ENCODE results near the gene ZNF384.
"Not testable (repeated sequence)": the region's sequence is repeated elsewhere in the genome, so short reads cannot be mapped to it uniquely, and the experiment has no call there.

ZNF384 gene

GRCh38 chr12:6688999-6689882 is at the start of gene ZNF384:
Gene ZNF384 (minus strand): TSS chr12:6689375. CDS start chr12:6679520, 9,855 bp downstream.
- peak; percentile 98 for DNase-seq

- DNase-seq: no peak
Observed at GRCh38 chr12:6736754-6737153, 47.6 kb upstream of the ZNF384 start.

GRCh38 chr12:6735448-6736191 is 46.4 kb upstream of the ZNF384 start:
- DNase-seq: peak; percentile 43

- no peak for DNase-seq
Observed at GRCh38 chr12:6734506-6735387, 45.6 kb upstream of the ZNF384 start.

DNA sequence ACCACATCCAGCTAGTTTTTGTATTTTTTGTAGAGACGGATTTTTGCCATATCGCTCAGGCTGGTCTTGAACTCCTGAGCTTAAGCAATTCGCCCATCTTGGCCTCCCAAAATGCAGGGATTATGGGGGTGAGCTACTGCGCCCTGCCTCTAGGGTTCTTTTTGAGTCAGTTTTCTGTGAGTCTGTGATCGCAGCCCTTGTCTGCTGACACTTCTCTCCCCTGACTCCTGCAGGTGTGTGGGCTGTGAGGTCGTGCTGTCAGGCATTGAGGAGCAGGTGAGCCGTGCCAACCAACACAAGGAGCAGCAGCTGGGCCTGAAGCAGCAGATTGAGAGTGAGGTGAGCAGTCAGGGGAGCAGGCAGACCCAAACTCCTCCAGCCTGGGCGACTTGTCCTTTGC is 41.0 kb upstream of the ZNF384 start:
- DNase-seq: no peak

DNA sequence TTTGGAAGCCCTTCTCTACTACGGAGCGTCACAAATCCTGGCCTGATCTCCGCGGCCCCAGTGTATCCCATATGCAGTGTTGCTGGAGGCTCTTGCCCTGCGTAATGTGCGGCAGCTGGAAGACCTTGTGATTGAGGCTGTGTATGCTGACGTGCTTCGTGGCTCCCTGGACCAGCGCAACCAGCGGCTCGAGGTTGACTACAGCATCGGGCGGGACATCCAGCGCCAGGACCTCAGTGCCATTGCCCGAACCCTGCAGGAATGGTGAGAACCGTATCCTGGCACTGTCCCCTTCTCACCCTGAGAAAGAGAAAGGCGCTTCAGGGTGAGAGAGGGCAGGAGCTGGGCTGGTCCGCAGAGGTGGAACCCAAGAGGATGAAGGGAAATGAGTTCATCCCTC is 40.0 kb upstream of the ZNF384 start:
- no peak for DNase-seq

DNA sequence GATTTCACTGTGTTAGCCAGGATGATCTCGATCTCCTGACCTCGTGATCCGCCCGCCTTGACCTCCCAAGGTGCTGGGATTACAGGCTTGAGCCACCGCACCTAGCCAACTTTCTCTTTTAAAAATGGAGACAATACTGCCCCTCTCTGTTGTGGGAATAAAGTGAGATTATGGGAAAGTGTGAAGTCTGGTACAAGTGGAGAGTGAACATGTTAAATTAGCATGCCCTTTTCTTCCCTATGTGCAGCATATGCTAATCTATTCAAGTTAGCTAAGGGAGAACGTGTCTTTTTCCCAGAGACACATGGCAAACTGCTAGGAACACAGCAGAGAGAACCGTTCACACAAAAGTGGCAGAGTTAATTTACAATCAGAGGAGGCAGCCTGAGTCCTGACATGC is 36.2 kb upstream of the ZNF384 start:
- DNase-seq: no peak

GRCh38 chr12:6724409-6724797 is 35.2 kb upstream of the ZNF384 start:
- peak; percentile 49 for DNase-seq

DNA sequence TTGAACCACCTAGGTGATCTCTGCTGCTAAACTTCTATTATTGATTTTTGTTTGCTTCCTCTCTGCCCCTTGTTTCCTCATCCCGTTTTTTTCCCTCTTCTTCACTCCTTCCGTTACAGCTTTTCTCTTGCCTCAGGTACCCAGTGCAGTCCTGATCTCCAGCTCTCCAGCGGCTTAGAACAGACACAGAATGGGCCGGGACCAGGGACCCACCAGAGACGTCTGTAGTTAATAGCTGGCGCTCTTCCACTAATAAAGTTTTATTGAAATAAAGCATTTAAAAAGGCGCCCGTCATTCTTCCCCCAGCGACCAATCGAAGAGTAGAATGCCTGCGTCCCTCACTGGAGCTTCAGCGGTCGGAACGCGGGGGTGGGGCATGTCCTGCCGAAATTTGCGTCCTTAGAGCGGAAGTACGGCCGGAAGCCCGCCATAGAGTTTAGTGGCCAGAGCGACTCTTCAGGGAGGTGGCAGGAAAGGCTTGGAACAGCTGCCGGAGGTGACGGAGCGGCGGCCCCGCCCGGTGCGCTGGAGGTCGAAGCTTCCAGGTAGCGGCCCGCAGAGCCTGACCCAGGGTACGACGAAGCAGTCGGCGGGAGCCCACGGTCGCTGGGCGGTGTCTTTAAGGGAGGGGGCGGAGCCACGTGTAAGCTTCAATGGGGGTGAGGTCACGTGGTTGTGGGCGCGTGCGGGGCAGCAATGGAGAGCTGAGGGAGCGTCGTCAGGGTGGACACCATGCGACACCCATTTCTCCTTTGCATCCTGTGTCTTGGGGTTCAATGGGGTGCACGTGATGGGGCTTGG is 34.6 kb upstream of the ZNF384 start, which contains the start of gene COPS7A:
COPS7A (plus strand) TSS at position 440 of the 802 bp plus-strand sequence. CDS start 611 bp downstream, outside the sequence.
- DNase-seq: peak; percentile 99

GRCh38 chr12:6722863-6723262 is 33.7 kb upstream of the ZNF384 start:
- DNase-seq: no peak

GRCh38 chr12:6716874-6717437 is 27.8 kb upstream of the ZNF384 start:
- no peak for DNase-seq

DNA sequence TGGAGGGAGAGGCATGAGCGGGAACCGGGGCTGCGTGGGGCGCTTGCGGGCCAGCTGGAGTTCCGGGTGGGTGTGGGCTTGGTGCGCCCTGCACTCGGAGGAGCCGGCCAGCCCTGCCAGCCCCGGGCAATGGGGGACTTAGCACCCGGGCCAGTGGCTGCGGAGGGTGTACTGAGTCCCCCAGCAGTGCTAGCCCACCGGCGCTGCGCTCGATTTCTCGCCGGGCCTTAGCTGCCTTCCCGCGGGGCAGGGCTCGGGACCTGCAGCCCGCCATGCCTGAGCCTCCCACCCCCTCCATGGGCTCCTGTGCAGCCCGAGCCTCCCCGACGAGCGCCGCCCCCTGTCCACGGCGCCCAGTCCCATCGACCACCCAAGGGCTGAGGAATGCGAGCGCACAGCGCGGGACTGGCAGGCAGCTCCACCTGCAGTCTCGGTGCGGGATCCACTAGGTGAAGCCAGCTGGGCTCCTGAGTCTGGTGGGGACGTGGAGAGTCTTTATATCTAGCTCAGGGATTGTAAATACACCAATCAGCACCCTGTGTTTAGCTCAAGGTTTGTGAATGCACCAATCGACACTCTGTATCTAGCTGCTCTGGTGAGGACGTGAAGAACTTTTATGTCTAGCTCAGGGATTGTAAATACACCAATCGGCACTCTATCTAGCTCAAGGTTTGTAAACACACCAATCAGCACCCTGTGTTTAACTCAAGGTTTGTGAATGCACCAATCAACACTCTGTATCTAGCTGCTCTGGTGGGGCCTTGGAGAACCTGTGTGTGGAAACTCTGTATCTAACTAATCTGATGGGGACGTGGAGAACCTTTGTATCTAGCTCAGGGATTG is 27.1 kb upstream of the ZNF384 start:
- not testable (repeated sequence) for DNase-seq

DNA sequence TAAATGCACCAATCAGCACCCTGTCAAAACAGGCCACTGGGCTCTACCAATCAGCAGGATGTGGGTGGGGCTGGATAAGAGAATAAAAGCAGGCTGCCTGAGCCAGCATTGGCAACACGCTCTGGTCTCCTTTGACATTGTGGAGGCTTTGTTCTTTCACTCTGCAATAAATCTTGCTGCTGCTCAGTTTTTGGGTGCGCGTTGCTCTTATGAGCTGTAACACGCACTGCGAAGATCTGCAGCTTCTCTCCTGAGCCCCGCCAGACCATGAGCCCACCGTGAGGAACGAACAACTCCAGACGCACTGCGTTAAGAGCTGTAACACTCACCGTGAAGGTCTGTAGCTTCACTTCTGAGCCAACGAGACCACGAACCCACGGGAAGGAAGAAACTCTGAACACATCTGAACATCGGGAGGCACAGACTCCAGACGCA is 19.8 kb upstream of the ZNF384 start:
- DNase-seq: peak; percentile 34

- not testable (repeated sequence) for DNase-seq
Observed at GRCh38 chr12:6708351-6708750, 19.2 kb upstream of the ZNF384 start.

DNA sequence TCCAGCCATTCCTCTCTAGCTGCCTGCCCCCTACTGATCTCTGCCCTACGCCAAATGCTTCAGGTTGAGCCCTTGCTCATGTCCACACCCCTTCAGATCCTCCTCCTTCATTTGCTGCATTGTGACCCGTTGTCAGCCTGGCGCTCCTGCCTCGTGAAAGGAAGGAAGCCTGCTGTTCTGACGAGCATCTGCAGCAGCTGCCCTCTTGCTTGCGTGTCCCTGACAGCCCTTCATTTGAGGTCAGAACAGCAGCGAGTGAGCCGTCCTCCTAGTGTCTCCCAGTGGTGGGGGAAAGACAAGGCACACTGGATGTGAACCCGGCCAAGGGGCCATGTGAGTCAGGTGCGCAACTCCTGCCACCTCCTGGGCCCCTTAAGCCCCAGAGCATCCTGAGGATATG is 14.5 kb upstream of the ZNF384 start:
- no peak for DNase-seq

- DNase-seq: no peak
Observed at GRCh38 chr12:6701078-6701768, 12.0 kb upstream of the ZNF384 start.

GRCh38 chr12:6700646-6701051 is 11.5 kb upstream of the ZNF384 start, which contains the start of gene PIANP:
Gene PIANP (minus strand): TSS chr12:6700815. CDS start chr12:6698061, 2,754 bp downstream.
- no peak for DNase-seq

DNA sequence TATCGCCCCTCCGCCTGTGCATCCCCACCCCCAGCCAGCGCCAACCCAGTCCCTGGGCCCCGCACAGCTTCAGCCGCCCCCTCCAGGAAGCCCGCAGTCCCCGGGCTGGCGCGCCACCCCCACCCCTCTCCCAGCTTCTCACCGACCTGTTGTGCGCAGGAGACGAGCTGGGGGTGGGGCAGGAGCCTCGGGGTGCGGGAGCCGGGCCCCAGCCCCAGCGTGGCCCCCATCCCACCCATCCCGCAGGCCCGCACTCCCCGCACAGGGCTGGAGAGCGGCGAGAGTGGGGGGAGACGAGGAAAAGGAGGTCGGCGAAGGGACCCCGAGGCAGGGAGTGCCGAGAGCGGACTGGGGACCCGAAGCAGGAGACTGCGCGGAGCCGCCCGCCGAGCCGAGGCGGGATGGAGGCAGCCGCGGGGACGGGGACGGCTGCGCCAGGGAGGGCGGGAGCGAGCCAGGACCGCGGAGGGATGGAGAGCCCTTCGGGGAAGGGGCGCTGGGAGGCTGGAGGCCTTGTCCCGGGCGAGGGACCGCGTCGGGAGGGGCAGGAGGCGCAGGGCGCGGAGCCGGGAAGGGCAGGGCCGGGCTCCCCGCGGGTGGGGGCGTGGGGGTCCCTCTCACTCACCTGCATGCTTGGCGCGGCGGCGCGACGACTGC is 10.9 kb upstream of the ZNF384 start:
- DNase-seq: no peak

All from activated CD4-positive, alpha-beta T cell treated with anti-CD3 and anti-CD28 coated beads, Interleukin-2, Interleukin-6, amounts not matched to agents 100 ng/mL and 50 ng/mL, durations not matched to agents 16 hours and 8 hours (primary cell).